ACC112 (cell line): ENCODE results near the gene F12.
"Not testable (repeated sequence)": the region's sequence is repeated elsewhere in the genome, so short reads cannot be mapped to it uniquely, and the experiment has no call there.

Experiments used
- H2AFZ ChIP-seq: fragments of 200-600 bp; sonication (generic); one replicate; pipeline ENCODE4 v1.6.0; 2017; ENCODE audit warnings: antibody characterized with exemption, low read length; ENCODE audit not compliant: unreplicated experiment
- H3K27ac ChIP-seq: fragments of 200-600 bp; sonication (generic); 2 replicates; pipeline ENCODE4 v1.5.1; 2014; ENCODE audit warnings: low read depth, mild to moderate bottlenecking, antibody characterized with exemption, low read length, moderate library complexity
- H3K27me3 ChIP-seq: fragments of 200-600 bp; sonication (generic); 2 replicates; pipeline ENCODE4 v1.6.1; 2014; ENCODE audit warnings: mild to moderate bottlenecking, antibody characterized with exemption, low read length, moderate library complexity, mixed read lengths; ENCODE audit not compliant: insufficient read depth
- H3K36me3 ChIP-seq: fragments of 200-600 bp; sonication (generic); 2 replicates; pipeline ENCODE4 v1.6.1; 2016; ENCODE audit warnings: mild to moderate bottlenecking, antibody characterized with exemption, low read length, moderate library complexity, mixed read lengths; ENCODE audit not compliant: insufficient read depth
- H3K4me1 ChIP-seq: fragments of 200-600 bp; sonication (generic); one replicate; pipeline ENCODE4 v1.6.1; 2016; ENCODE audit warnings: low read length, mixed read lengths; ENCODE audit not compliant: insufficient read depth, unreplicated experiment, control insufficient read depth
- H3K4me3 ChIP-seq: fragments of 200-600 bp; sonication (generic); 2 replicates; pipeline ENCODE4 v1.5.1; 2014; ENCODE audit warnings: mild to moderate bottlenecking, low read depth, low read length
- H3K79me2 ChIP-seq: fragments of 200-600 bp; sonication (generic); one replicate; pipeline ENCODE4 v1.6.0; 2016; ENCODE audit warnings: low read length; ENCODE audit not compliant: control insufficient read depth, unreplicated experiment, insufficient read depth

The F12 gene

GRCh38 chr5:177380805-177381126 lies 28.6 kb downstream of the F12 start:
- no peaks in the 10 kb centered on the region for H3K79me2 ChIP-seq
- H3K4me3 ChIP-seq, result no peak overlapping the region
- H3K4me1 ChIP-seq, result peaks cover 3% of the 10 kb centered on the region
- H2AFZ ChIP-seq, result no peak overlapping the region
- H3K36me3 ChIP-seq, result no peaks in the 10 kb centered on the region
- H3K27ac ChIP-seq, result no peak overlapping the region
- H3K27me3 ChIP-seq, result peaks cover 11% of the 10 kb centered on the region

- Histone ChIP-seq H3K79me2 (no peaks in the 10 kb centered on the region), H3K27me3 (peaks cover 11% of the 10 kb centered on the region), H3K36me3 (no peaks in the 10 kb centered on the region), H2AFZ (peak overlapping the region; percentile 15), H3K27ac (no peak overlapping the region), H3K4me1 (peaks cover 3% of the 10 kb centered on the region), H3K4me3 (no peak overlapping the region)
Observed at GRCh38 chr5:177378884-177379883, 30.2 kb downstream of the F12 start.

GRCh38 chr5:177377851-177378776 lies 31.2 kb downstream of the F12 start:
- Histone ChIP-seq H3K4me3 (no peak overlapping the region), H2AFZ (no peak overlapping the region), H3K27ac (no peak overlapping the region)

GRCh38 chr5:177376107-177376506 lies 33.3 kb downstream of the F12 start:
- H3K36me3 ChIP-seq, result no peaks in the 10 kb centered on the region
- no peak overlapping the region for H3K27ac ChIP-seq
- H2AFZ ChIP-seq, result no peak overlapping the region
- no peak overlapping the region for H3K4me3 ChIP-seq
- no peaks in the 10 kb centered on the region for H3K27me3 ChIP-seq
- peaks cover 10% of the 10 kb centered on the region for H3K4me1 ChIP-seq
- no peaks in the 10 kb centered on the region for H3K79me2 ChIP-seq

More at GRCh38 chr5:177377851-177378776, 31.2 kb downstream of the F12 start:
- H3K27me3 ChIP-seq, result peaks cover 8% of the 10 kb centered on the region
- peaks cover 3% of the 10 kb centered on the region for H3K4me1 ChIP-seq
- H3K79me2 ChIP-seq, result no peaks in the 10 kb centered on the region
- H3K36me3 ChIP-seq, result no peaks in the 10 kb centered on the region

- peaks cover 10% of the 10 kb centered on the region for H3K4me1 ChIP-seq
- not testable (repeated sequence) for H3K79me2 ChIP-seq
Observed at GRCh38 chr5:177375516-177375915, 33.8 kb downstream of the F12 start.

GRCh38 chr5:177374211-177374610 lies 35.2 kb downstream of the F12 start:
- Histone ChIP-seq H3K27me3 (no peaks in the 10 kb centered on the region), H3K27ac (no peak overlapping the region), H3K4me1 (peaks cover 9% of the 10 kb centered on the region), H3K4me3 (no peak overlapping the region), H2AFZ (no peak overlapping the region), H3K36me3 (no peaks in the 10 kb centered on the region), H3K79me2 (no peaks in the 10 kb centered on the region)

More at GRCh38 chr5:177375516-177375915, 33.8 kb downstream of the F12 start:
- not testable (repeated sequence) for H3K36me3 ChIP-seq, H3K27ac ChIP-seq, H2AFZ ChIP-seq, H3K27me3 ChIP-seq, H3K4me3 ChIP-seq

- Histone ChIP-seq H3K4me3 (no peak overlapping the region), H3K36me3 (no peaks in the 10 kb centered on the region), H3K79me2 (no peaks in the 10 kb centered on the region), H3K27me3 (no peaks in the 10 kb centered on the region), H2AFZ (no peak overlapping the region), H3K4me1 (peaks cover 8% of the 10 kb centered on the region), H3K27ac (no peak overlapping the region)
Observed at GRCh38 chr5:177373806-177374205, 35.6 kb downstream of the F12 start.

- Histone ChIP-seq H3K36me3 (no peaks in the 10 kb centered on the region), H2AFZ (no peak overlapping the region), H3K79me2 (no peaks in the 10 kb centered on the region), H3K27ac (no peak overlapping the region), H3K4me3 (no peak overlapping the region), H3K4me1 (peaks cover 9% of the 10 kb centered on the region), H3K27me3 (no peaks in the 10 kb centered on the region)
Observed at GRCh38 chr5:177372910-177373309, 36.5 kb downstream of the F12 start.

GRCh38 chr5:177372034-177372896 lies 37.1 kb downstream of the F12 start:
- no peaks in the 10 kb centered on the region for H3K36me3 ChIP-seq
- no peaks in the 10 kb centered on the region for H3K79me2 ChIP-seq
- H3K27ac ChIP-seq, result no peak overlapping the region
- no peak overlapping the region; the same call in 1 of the 2 replicates for H3K4me3 ChIP-seq
- peaks cover 14% of the 10 kb centered on the region for H3K4me1 ChIP-seq
- no peaks in the 10 kb centered on the region for H3K27me3 ChIP-seq
- H2AFZ ChIP-seq, result no peak overlapping the region
